NCI-H2029 treated with DMSO at 0.1 percent for 48 hours (cell line): ENCODE data around the gene SPECC1L.

Source experiments
- DNase-seq: peaks from one replicate; lab custom pipeline; 2025; lab: John Stamatoyannopoulos, UW

The SPECC1L gene

GRCh38 chr22:24417200-24417599 lies 146.6 kb downstream of the SPECC1L start:
- DNase-seq = no peak

DNA sequence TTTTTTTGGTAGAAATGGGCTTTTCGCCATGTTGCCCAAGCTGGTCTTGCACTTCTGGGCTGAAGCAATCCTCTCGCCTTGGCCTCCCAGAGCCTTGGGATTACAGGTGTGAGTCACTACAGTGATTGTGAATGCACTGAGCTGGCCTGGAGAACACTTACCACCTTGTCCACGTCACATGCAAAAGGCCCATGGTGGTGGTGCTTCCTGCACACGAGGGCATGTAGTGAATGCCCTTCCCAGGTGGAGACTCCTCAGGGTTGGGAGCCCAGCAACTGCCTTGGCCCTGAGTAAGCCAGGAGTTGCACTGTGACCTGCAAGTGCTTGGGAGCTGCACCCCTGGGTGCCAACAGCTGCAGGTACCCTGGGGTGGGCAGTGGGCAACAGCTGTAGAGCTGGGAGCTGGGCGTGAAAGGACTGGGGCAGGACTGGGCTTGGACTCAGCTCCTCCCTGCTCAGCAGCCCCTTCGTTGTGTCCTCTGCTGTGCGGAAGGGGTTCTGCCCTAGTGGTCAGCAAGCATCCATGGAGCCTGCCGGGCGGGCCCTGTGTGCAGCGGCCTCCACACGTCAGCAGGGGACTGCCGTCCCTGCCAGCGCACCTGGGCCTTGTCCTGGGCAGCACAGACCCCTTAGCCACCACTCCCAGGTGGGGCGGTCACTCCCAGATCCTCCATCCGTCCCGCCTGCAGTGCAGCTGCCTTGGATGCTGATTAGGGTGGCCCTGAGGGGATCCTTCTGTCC lies 147.4 kb downstream of the SPECC1L start:
- no peak for DNase-seq

- no peak for DNase-seq
These were observed 148.3 kb downstream of the SPECC1L start for GRCh38 chr22:24418786-24419474.

DNA sequence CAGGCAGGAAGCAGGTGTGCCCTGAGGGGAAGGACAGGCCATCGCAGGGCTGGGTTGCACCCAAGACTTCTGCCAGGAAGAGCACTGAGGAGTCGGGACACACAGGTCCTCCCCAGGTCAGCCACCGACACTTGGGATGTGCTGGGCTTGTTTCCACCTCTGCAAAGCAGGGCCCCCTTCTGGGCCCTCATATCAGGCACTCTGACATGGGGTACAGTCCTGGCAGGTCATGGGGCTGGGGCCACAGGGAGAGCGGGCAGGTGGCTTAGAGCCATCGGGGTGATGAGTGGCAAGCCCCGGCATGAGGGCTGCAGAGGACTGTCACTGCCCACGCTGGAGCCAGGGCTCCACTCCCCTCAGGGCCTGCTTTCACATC lies 148.8 kb downstream of the SPECC1L start:
- DNase-seq = no peak

- DNase-seq = no peak
These were observed 149.7 kb downstream of the SPECC1L start for GRCh38 chr22:24420072-24420976.

DNA sequence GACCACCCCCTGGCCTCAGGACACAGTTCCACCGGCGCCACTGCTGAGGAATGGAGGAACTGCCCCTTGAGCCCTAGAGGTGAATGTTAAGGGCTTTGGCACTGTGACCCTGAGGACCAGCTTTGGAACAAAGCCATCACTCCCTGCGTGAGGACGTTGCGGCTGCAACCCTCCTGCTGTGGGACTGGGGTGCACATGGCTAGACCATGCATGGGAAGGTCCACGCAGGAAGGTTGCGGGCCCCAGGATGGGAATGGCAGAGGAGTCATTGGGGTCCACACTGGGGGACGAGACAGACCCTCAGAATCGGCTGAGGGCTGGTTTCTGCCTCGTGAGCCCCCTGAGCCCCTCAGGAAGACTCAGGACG lies 150.3 kb downstream of the SPECC1L start:
- no peak for DNase-seq

DNA sequence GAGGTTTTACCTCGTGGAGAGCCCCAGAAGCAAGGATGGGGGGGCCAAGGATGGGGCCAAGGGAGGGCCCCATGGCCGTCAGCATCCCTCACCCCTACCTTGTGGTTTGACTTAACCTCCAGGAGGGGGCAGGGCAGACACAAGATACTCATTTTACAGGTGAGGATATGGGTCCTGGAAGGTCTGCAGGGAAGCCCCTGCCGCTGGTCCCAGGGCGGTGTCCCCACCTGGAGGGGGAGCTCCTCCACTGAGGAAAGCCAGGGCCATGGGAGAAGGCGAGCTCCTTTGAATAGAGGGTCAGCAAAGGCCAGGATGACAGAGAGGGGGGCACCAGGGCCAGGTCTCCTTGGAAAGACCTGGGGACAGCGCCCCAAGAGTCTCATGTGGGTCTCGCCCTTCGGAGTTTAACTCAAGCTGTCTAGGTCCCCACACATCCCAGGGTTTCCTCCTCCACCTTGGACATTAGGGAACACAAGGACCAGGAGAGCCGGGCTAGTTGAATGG lies 150.8 kb downstream of the SPECC1L start:
- no peak for DNase-seq

DNA sequence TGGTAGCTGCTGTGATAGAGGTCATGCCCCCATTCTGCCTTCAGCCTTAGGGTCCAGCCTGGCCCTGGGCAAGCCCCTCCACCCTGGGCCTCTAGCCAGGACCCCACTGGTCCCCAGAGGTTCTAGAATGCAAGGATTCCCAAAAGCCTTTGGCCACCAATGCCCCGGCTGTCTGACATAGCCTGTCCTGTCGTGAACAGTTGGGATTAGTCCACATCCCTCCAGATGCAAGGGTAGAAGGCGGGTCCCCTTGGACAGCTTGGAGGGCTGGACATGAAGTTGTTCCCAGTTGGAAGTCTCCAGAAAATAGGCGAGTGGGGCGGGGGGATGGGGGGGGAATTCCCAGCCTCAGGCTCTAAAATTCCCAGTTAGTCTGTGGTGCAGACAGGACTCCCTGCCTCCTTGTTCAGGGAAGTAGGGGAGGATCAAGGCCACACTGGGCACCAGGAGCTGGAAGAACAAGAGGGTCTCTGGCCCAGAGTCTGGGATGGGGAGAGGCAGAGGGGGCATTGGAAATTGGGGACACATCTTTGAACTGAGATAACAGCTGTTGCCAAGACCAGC lies 151.6 kb downstream of the SPECC1L start:
- DNase-seq = no peak

GRCh38 chr22:24423519-24424000 lies 152.9 kb downstream of the SPECC1L start:
- no peak for DNase-seq

DNA sequence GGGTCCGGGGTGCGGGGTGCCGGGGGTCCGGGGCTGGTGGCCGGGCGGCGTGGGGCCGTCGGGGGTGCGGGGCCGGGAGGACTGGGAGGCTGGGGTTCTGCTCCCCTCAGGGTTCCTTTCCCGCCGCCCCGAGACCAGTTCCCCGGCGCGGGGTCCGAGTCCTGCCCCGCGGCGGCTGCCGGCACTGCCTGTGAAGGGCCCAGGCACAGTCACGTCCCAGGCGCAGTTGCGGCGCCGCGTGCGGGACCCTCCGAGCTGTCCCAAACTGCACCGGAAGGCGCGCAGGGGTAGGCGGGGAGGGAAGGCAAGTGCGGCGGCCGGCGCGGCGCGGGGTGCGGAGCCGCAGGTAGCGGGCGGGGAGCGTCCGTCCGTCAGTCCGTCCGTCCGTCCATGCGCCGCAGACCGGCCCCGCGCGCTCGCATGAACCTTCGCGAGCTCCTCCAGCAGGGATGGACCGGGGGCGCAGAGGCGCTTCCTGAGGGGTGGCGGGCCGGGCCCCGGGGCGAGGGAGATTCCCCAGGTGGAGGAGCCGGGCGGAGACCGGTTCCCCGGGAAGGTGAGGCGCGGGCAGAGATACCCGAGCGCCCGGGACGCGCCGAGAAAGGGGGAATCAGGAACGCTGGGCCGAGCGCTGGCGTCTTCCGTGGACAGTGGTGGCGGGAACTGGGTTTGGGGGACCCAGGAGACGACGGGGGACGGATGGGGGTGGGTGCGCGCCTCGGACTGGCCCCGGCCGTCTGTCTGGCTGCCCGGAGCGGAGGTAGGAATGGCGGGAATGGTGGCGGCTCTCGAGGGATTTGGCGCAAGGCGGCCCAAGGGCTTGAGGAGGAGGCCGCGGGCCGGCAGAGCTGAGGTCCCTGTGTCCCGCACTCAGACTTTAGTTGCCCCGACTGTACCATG lies 153.6 kb downstream of the SPECC1L start:
- no peak for DNase-seq

GRCh38 chr22:24424901-24425775 lies 154.5 kb downstream of the SPECC1L start:
- DNase-seq = no peak

DNA sequence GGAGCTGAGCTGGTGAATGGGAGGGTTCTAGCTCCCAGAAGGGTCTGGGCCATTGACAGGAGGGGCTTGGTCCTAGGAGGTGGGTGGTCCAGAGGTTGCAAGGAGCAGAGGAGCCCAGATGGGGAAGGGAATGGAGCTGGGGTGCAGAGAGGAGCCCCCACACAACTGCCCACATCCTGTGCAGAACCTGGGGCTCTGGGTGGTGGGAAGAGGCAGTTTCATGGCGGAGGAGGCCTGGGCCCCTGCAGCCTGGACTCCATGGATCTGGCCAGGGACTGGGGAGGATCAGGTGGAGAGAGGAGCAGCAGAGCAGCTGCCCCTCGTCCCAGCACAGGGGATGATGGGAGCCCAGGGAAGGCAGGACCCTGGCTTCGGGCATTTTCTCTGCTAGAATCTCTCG lies 155.8 kb downstream of the SPECC1L start:
- no peak for DNase-seq

GRCh38 chr22:24426851-24427499 lies 156.3 kb downstream of the SPECC1L start:
- DNase-seq = no peak

- no peak for DNase-seq
These were observed 157.0 kb downstream of the SPECC1L start, which contains the start of gene ADORA2A for GRCh38 chr22:24427500-24428164. TSS of gene ADORA2A (plus strand) at chr22:24427599. CDS start at chr22:24433405, 5,806 bp downstream.

DNA sequence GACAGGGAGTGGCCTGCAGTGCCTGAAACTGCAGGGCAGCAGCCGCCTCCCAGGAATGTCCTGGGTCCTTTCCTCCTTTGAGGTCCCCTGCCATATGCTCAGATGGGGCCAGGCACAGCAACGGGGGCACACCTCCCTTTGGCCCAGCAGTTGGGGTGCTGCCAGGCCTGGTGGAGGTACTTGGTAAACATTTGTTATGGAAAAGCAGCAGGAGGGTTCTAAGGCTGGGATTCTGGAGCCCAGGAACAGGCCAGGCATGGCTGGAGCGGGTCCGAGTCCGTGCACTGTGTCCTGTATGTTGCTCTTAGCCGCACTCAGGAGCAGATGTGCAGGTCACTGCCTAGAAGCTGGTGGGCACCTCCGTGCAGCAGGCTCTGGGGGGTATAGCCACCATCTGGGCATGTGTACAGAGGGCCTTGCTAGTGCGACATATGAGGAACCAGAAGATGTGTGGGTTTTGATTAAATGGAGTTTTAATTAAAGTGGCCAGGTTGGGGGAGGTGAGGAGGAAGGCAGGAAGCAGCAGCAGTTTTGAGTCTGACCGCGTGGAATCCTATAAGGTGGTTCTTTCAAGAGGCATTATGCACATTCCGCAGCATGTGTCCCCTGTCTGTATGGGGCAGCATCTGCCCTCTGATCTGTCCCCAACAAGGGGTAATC lies 158.2 kb downstream of the SPECC1L start:
- no peak for DNase-seq

DNA sequence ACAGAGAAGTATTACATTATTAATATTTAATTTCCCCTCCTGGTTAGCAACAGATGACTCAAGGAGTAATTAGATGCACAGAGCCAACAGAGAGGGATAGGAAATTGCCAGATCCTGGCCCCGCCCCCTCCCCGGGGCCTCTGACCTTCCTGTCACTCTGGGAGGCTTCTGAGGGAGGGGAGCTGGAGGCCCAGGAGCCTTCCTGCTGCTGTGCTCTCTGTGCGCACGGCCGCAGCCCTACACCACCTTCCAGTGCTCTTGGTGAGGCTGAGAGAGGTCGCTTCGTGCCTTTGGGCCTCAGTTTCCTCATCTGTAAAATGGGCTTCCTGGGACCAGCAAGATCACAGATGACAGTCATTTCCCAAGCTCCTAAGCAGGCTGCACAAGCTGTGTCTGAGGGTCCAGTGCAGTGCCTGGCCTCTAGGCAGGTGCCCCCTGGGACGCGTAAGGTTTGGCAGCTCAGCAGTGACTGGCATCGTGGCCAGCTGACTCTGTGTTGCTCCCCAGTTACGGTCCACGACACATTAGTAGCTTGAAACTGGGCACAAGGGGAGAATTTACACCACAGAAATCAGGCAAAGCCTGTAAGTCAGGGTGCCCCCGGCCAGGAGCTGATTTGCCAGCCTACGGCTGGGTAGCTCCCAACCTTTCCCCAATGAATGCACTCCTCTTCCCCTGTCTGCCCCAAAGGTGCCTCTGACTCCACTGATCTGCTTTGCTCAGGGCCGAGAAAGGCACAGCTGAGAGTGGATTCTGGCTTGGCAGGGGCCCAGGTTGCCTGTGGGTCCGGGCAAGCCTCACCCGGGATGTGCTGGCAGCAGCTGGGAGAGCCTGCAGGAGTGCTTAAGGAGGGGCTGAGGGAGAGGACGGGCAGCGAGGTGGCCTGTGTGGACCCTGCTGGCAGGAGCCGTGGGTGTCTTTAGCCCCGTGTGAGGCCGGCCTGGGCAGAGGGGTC lies 159.1 kb downstream of the SPECC1L start:
- no peak for DNase-seq
